Astrocyte (in vitro differentiated cells and primary cell): ENCODE data around the gene AP1M1. TPM values are rescaled to one million over a fixed set of nuclear protein-coding genes. Genes with fewer than 3 reads are reported as not detected.

Source experiments
- DNase-seq: peaks from one replicate; pipeline ENCODE4 v3.0.0-alpha.2; 2010; ENCODE audit warnings: low read depth
- FAIRE-seq: peaks from 2 replicates; lab custom pipeline; 2011; peaks lifted over from hg19 to GRCh38; lab: Jason Lieb, UNC
- H2AFZ ChIP-seq: 2 replicates; pipeline ENCODE4 v1.6.0; 2012; ENCODE audit warnings: low read depth, low read length, inconsistent platforms
- H3K27ac ChIP-seq: 2 replicates; pipeline ENCODE4 v1.5.1; 2011; ENCODE audit warnings: low read depth, low read length, inconsistent platforms
- H3K27me3 ChIP-seq: 2 replicates; pipeline ENCODE4 v1.6.0; 2011; ENCODE audit warnings: low read length, inconsistent platforms; ENCODE audit not compliant: insufficient read depth
- H3K36me3 ChIP-seq: 2 replicates; pipeline ENCODE4 v1.5.1; 2011; ENCODE audit warnings: low read length, inconsistent platforms; ENCODE audit not compliant: insufficient read depth
- H3K4me1 ChIP-seq: 2 replicates; pipeline ENCODE4 v1.5.1; 2011; ENCODE audit warnings: low read length, inconsistent platforms; ENCODE audit not compliant: insufficient read depth
- H3K4me2 ChIP-seq: 2 replicates; pipeline ENCODE4 v1.6.0; 2012; ENCODE audit warnings: low read length, inconsistent platforms
- H3K4me3 ChIP-seq: 2 replicates; pipeline ENCODE4 v1.5.1; 2011; ENCODE audit warnings: low read depth, mild to moderate bottlenecking, low read length, inconsistent platforms; ENCODE audit not compliant: insufficient read depth
- H3K79me2 ChIP-seq: 2 replicates; pipeline ENCODE4 v1.6.0; 2012; ENCODE audit warnings: mild to moderate bottlenecking, low read length, inconsistent platforms; ENCODE audit not compliant: insufficient read depth
- H3K9ac ChIP-seq: 2 replicates; pipeline ENCODE4 v1.6.0; 2012; ENCODE audit warnings: mild to moderate bottlenecking, low read length, inconsistent platforms
- H3K9me3 ChIP-seq: 2 replicates; pipeline ENCODE4 v1.5.1; 2012; ENCODE audit warnings: low read depth, mild to moderate bottlenecking, low read length, inconsistent platforms; ENCODE audit not compliant: insufficient read depth
- H4K20me1 ChIP-seq: 2 replicates; pipeline ENCODE4 v1.6.0; 2012; ENCODE audit warnings: low read length, inconsistent platforms; ENCODE audit not compliant: insufficient read depth
- H3K27ac Mint-ChIP-seq: one replicate; pipeline ENCODE4 v1.8.0; 2021; ENCODE audit warnings: mild to moderate bottlenecking, mixed read lengths; ENCODE audit not compliant: unreplicated experiment
- H3K27me3 Mint-ChIP-seq: one replicate; pipeline ENCODE4 v1.8.0; 2021; ENCODE audit warnings: low read depth, mixed read lengths; ENCODE audit not compliant: unreplicated experiment
- H3K36me3 Mint-ChIP-seq: one replicate; pipeline ENCODE4 v1.8.0; 2021; ENCODE audit warnings: low read depth, mixed read lengths; ENCODE audit not compliant: unreplicated experiment
- H3K4me1 Mint-ChIP-seq: one replicate; pipeline ENCODE4 v1.8.0; 2021; ENCODE audit warnings: low read depth, mixed read lengths; ENCODE audit not compliant: unreplicated experiment
- H3K4me3 Mint-ChIP-seq: one replicate; pipeline ENCODE4 v1.8.0; 2021; ENCODE audit warnings: mild to moderate bottlenecking, moderate library complexity, mixed read lengths; ENCODE audit not compliant: unreplicated experiment
- H3K9me3 Mint-ChIP-seq: one replicate; pipeline ENCODE4 v1.8.0; 2021; ENCODE audit warnings: mild to moderate bottlenecking, mixed read lengths; ENCODE audit not compliant: unreplicated experiment
- EZH2 ChIP-seq: IDR thresholded peaks from 2 replicates; pipeline ENCODE4 v1.6.1; 2012; ENCODE audit warnings: mild to moderate bottlenecking, low read length, inconsistent platforms; ENCODE audit not compliant: insufficient read depth
- total RNA-seq: library from RNA; stranded (reverse); gene quantifications from 2 replicates; pipeline ENCODE4 v1.2.1, GENCODE V29; 2021
- TF ChIP-seq, protein P1 (sequence below): IDR thresholded peaks from 2 replicates; pipeline ENCODE4 v1.5.1; 2011; ENCODE audit warnings: low read depth, mild to moderate bottlenecking, inconsistent platforms, low read length, moderate library complexity; ENCODE audit not compliant: insufficient read depth

Gene AP1M1
- total RNA-seq, 1 donor from 2014 or later = 87.6 TPM

GRCh38 chr19:16226184-16226591 lies 28.5 kb downstream of the AP1M1 start:
- Histone ChIP-seq H3K9ac (no peak overlapping the region), H3K79me2 (peaks cover 20% of the 10 kb centered on the region), H3K27ac (no peak overlapping the region), H3K36me3 (peaks cover 31% of the 10 kb centered on the region), H3K27me3 (no peaks in the 10 kb centered on the region), H3K4me3 (no peak overlapping the region), H3K4me2 (no peak overlapping the region), H2AFZ (no peak overlapping the region), H4K20me1 (peaks cover 37% of the 10 kb centered on the region), H3K9me3 (peaks cover 7% of the 10 kb centered on the region), H3K4me1 (no peaks in the 10 kb centered on the region)
- H3K4me3 Mint-ChIP-seq = no peak overlapping the region
- no peak for FAIRE-seq
- no peak overlapping the region for H3K27ac Mint-ChIP-seq
- H3K4me1 Mint-ChIP-seq = no peaks in the 10 kb centered on the region
- peaks cover 32% of the 10 kb centered on the region for H3K36me3 Mint-ChIP-seq
- TF ChIP-seq, protein P1, sequence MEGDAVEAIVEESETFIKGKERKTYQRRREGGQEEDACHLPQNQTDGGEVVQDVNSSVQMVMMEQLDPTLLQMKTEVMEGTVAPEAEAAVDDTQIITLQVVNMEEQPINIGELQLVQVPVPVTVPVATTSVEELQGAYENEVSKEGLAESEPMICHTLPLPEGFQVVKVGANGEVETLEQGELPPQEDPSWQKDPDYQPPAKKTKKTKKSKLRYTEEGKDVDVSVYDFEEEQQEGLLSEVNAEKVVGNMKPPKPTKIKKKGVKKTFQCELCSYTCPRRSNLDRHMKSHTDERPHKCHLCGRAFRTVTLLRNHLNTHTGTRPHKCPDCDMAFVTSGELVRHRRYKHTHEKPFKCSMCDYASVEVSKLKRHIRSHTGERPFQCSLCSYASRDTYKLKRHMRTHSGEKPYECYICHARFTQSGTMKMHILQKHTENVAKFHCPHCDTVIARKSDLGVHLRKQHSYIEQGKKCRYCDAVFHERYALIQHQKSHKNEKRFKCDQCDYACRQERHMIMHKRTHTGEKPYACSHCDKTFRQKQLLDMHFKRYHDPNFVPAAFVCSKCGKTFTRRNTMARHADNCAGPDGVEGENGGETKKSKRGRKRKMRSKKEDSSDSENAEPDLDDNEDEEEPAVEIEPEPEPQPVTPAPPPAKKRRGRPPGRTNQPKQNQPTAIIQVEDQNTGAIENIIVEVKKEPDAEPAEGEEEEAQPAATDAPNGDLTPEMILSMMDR = no peak
- no peak for TF ChIP-seq EZH2
- DNase-seq = no peak
- no peaks in the 10 kb centered on the region for H3K27me3 Mint-ChIP-seq
- H3K9me3 Mint-ChIP-seq = peaks cover 10% of the 10 kb centered on the region

DNA sequence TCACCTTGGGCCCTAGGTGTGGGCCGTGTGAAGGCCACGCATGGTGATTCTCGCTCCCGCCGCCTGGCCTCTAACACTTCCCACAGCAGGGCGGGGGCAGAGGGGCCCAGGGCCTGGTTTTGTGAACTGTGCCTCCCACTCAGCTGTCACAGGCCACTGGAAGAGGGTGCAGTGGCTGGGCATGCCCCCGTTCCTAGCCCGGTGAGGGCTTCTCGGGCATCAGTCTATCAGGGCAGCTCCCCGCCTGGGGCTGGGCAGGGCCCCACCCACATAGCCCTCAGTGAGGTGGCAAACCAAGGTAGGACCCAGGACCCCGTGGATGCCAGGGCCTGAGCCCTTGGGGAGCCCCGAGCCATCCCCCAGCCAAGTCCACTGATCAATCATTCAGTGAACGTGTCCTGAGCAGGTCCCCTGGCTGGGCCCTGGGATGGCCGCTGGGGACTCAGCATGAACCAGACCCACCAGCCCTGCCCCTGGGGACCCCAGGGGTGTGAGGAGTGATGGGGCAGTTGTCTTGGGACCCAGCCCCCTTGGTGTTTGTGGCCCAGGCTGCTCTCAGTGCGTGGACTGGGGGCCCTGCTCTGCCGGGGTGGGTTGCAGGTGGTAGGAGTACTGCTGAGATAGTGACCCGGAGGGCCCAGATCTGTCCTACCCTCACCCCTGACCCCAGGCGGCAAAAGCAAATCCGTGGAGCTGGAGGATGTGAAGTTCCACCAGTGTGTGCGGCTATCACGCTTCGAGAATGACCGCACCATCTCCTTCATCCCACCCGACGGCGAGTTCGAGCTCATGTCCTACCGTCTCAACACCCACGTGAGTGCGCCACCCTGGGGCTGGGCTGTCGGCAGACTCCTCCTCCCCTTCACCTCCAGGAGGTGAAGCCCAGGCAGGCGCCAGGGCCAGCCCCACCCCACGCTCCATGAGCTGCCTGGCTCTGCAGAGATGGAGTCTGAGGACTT lies 29.4 kb downstream of the AP1M1 start:
- TF ChIP-seq, protein P1 = no peak
- no peak for TF ChIP-seq EZH2
- H3K4me3 ChIP-seq = no peak overlapping the region
- no peak for DNase-seq
- H3K27me3 ChIP-seq = no peaks in the 10 kb centered on the region
- peaks cover 41% of the 10 kb centered on the region for H4K20me1 ChIP-seq
- peaks cover 27% of the 10 kb centered on the region for H3K36me3 Mint-ChIP-seq
- no peak overlapping the region for H2AFZ ChIP-seq
- no peaks in the 10 kb centered on the region for H3K27me3 Mint-ChIP-seq
- no peak overlapping the region for H3K9ac ChIP-seq
- H3K4me1 Mint-ChIP-seq = no peaks in the 10 kb centered on the region
- H3K79me2 ChIP-seq = peaks cover 17% of the 10 kb centered on the region
- no peak overlapping the region for H3K27ac ChIP-seq
- no peak overlapping the region for H3K4me3 Mint-ChIP-seq
- no peaks in the 10 kb centered on the region for H3K9me3 ChIP-seq
- H3K4me1 ChIP-seq = no peaks in the 10 kb centered on the region
- H3K36me3 ChIP-seq = peaks cover 27% of the 10 kb centered on the region
- peaks cover 4% of the 10 kb centered on the region for H3K9me3 Mint-ChIP-seq
- H3K27ac Mint-ChIP-seq = no peak overlapping the region
- no peak overlapping the region for H3K4me2 ChIP-seq
- no peak for FAIRE-seq
